Measurements from ENCODE around the gene XYLT1.

- TF ChIP-seq EZH2 (IDR thresholded peaks at IDR 0.05; ENCODE audit: insufficient read depth, poor library complexity, severe bottlenecking) (no peak), EZH2phosphoT487 (IDR thresholded peaks at IDR 0.05; ENCODE audit: insufficient read depth, low read depth) (no peak)
Observed at GRCh38 chr16:17098685-17099084, 372.1 kb downstream of the XYLT1 start.
